RWPE2 (cell line): ENCODE results near the gene GRK3.

Experiments used
- ATAC-seq: fragments of 200-7000 bp; cut with Tn5 transposase; 3 replicates; pipeline ENCODE4 v1.9.1; 2021; ENCODE audit warnings: low read depth
- DNase-seq: peaks from one replicate; pipeline ENCODE4 v3.0.0-alpha.2; 2020; ENCODE audit warnings: low spot score
- H3K27ac ChIP-seq: fragments of 450-650 bp; 2 replicates; pipeline ENCODE4 v1.5.1; 2017; ENCODE audit warnings: mild to moderate bottlenecking; ENCODE audit not compliant: poor library complexity, severe bottlenecking
- H3K27me3 ChIP-seq: fragments of 250-450 bp; sonication (Bioruptor Pico); 2 replicates; pipeline ENCODE4 v1.5.1; 2021; ENCODE audit warnings: mild to moderate bottlenecking, moderate library complexity; ENCODE audit not compliant: insufficient read depth, poor library complexity, severe bottlenecking
- H3K36me3 ChIP-seq: fragments of 250-450 bp; sonication (Bioruptor Pico); 2 replicates; pipeline ENCODE4 v1.5.1; 2020; ENCODE audit warnings: low read depth, mild to moderate bottlenecking, moderate library complexity
- H3K4me1 ChIP-seq: fragments of 250-450 bp; sonication (Bioruptor Pico); 2 replicates; pipeline ENCODE4 v1.5.1; 2021; ENCODE audit warnings: mild to moderate bottlenecking, moderate library complexity; ENCODE audit not compliant: insufficient read depth, poor library complexity, severe bottlenecking
- H3K4me3 ChIP-seq: fragments of 250-450 bp; sonication (Bioruptor Pico); 2 replicates; pipeline ENCODE4 v1.5.1; 2021; ENCODE audit warnings: mild to moderate bottlenecking, moderate library complexity; ENCODE audit not compliant: severe bottlenecking
- H3K9me3 ChIP-seq: fragments of 250-450 bp; sonication (Bioruptor Pico); 2 replicates; pipeline ENCODE4 v1.5.1; 2021; ENCODE audit warnings: mild to moderate bottlenecking, moderate library complexity; ENCODE audit not compliant: severe bottlenecking
- CTCF ChIP-seq: fragments of 450-650 bp; IDR thresholded peaks from one replicate; pipeline ENCODE4 v1.5.1; 2017; ENCODE audit warnings: mild to moderate bottlenecking, moderate library complexity; ENCODE audit not compliant: poor library complexity, severe bottlenecking

GRK3 gene

GRCh38 chr22:25750569-25751173 lies 186.2 kb downstream of the GRK3 start:
- DNase-seq (no peak), ATAC-seq (no peak)
- Histone ChIP-seq H3K36me3 (no peaks in the 10 kb centered on the region), H3K4me3 (no peak overlapping the region), H3K27me3 (no peaks in the 10 kb centered on the region), H3K9me3 (no peaks in the 10 kb centered on the region), H3K27ac (no peak overlapping the region), H3K4me1 (peaks cover 8% of the 10 kb centered on the region)
- no peak for TF ChIP-seq CTCF

GRCh38 chr22:25751174-25751581 lies 186.7 kb downstream of the GRK3 start:
- ATAC-seq (no peak), DNase-seq (no peak)
- Histone ChIP-seq H3K4me1 (peaks cover 3% of the 10 kb centered on the region), H3K4me3 (no peak overlapping the region), H3K9me3 (no peaks in the 10 kb centered on the region), H3K36me3 (no peaks in the 10 kb centered on the region), H3K27me3 (no peaks in the 10 kb centered on the region), H3K27ac (no peak overlapping the region)
- TF ChIP-seq CTCF = no peak

- no peak for DNase-seq
- H3K27ac ChIP-seq = no peak overlapping the region
- H3K36me3 ChIP-seq = no peaks in the 10 kb centered on the region
- no peaks in the 10 kb centered on the region for H3K9me3 ChIP-seq
- no peak for TF ChIP-seq CTCF
- no peaks in the 10 kb centered on the region for H3K27me3 ChIP-seq
- peaks cover 5% of the 10 kb centered on the region for H3K4me1 ChIP-seq
- no peak overlapping the region for H3K4me3 ChIP-seq
- ATAC-seq = no peak
Measured at GRCh38 chr22:25752615-25753214, 188.2 kb downstream of the GRK3 start.

GRCh38 chr22:25753252-25753651 lies 188.8 kb downstream of the GRK3 start:
- DNase-seq (no peak), ATAC-seq (no peak)
- peaks cover 11% of the 10 kb centered on the region for H3K4me1 ChIP-seq
- no peak overlapping the region for H3K4me3 ChIP-seq
- no peak overlapping the region for H3K27ac ChIP-seq
- H3K36me3 ChIP-seq = no peaks in the 10 kb centered on the region
- H3K27me3 ChIP-seq = no peaks in the 10 kb centered on the region
- no peaks in the 10 kb centered on the region for H3K9me3 ChIP-seq
- no peak for TF ChIP-seq CTCF

GRCh38 chr22:25754527-25755202 lies 190.2 kb downstream of the GRK3 start:
- Histone ChIP-seq H3K4me3 (no peak overlapping the region), H3K36me3 (no peaks in the 10 kb centered on the region), H3K9me3 (no peaks in the 10 kb centered on the region), H3K27me3 (no peaks in the 10 kb centered on the region), H3K4me1 (peaks cover 25% of the 10 kb centered on the region), H3K27ac (no peak overlapping the region)
- TF ChIP-seq CTCF = no peak
- ATAC-seq (no peak), DNase-seq (no peak)
